GM18873 (cell line): ENCODE data around the gene CPA3.

Source experiments
- ATAC-seq: cut with Tn5 transposase; IDR thresholded peaks from one replicate; pipeline ENCODE4 v1.9.1; 2021; ENCODE audit warnings: mild to moderate bottlenecking, moderate library complexity, moderate number of reproducible peaks; ENCODE audit not compliant: unreplicated experiment, low FRiP score

CPA3 gene

GRCh38 chr3:148856384-148856783, 8.7 kb upstream of the CPA3 start:
- no peak for ATAC-seq

GRCh38 chr3:148857316-148857715, 7.8 kb upstream of the CPA3 start:
- no peak for ATAC-seq

- peak; percentile 71 for ATAC-seq
These were observed 3.7 kb upstream of the CPA3 start for GRCh38 chr3:148861277-148861869.

- ATAC-seq = no peak
These were observed 1.8 kb upstream of the CPA3 start for GRCh38 chr3:148863297-148863696.

GRCh38 chr3:148863814-148864213, 1.3 kb upstream of the CPA3 start:
- no peak for ATAC-seq

- ATAC-seq = no peak
These were observed 1.2 kb downstream of the CPA3 start for GRCh38 chr3:148866261-148866660.

GRCh38 chr3:148873270-148873927, 8.3 kb downstream of the CPA3 start:
- ATAC-seq = no peak

GRCh38 chr3:148873977-148874376, 8.9 kb downstream of the CPA3 start:
- ATAC-seq = no peak

- ATAC-seq = no peak
These were observed 13.0 kb downstream of the CPA3 start for GRCh38 chr3:148878095-148878494.

GRCh38 chr3:148879256-148879655, 14.2 kb downstream of the CPA3 start:
- no peak for ATAC-seq

GRCh38 chr3:148880681-148881080, 15.6 kb downstream of the CPA3 start:
- no peak for ATAC-seq

- no peak for ATAC-seq
These were observed 16.2 kb downstream of the CPA3 start for GRCh38 chr3:148881286-148881685.

- ATAC-seq = no peak
These were observed 17.2 kb downstream of the CPA3 start for GRCh38 chr3:148882288-148882687.

- ATAC-seq = no peak
These were observed 18.1 kb downstream of the CPA3 start for GRCh38 chr3:148883163-148883562.

GRCh38 chr3:148884261-148884660, 19.2 kb downstream of the CPA3 start:
- ATAC-seq = no peak

- no peak for ATAC-seq
These were observed 24.7 kb downstream of the CPA3 start for GRCh38 chr3:148889828-148890227.

- no peak for ATAC-seq
These were observed 31.0 kb downstream of the CPA3 start for GRCh38 chr3:148896062-148896461.

- ATAC-seq = no peak
These were observed 37.1 kb downstream of the CPA3 start for GRCh38 chr3:148901987-148902791.

GRCh38 chr3:148903022-148903442, 37.9 kb downstream of the CPA3 start:
- ATAC-seq = no peak

- ATAC-seq = no peak
These were observed 38.8 kb downstream of the CPA3 start for GRCh38 chr3:148903941-148904340.

GRCh38 chr3:148906667-148907066, 41.6 kb downstream of the CPA3 start:
- ATAC-seq = no peak

GRCh38 chr3:148911173-148911572, 46.1 kb downstream of the CPA3 start:
- ATAC-seq = no peak
